Astrocyte (in vitro differentiated cells and primary cell): ENCODE data around the gene RGS4.

Experiments used
- EZH2 ChIP-seq: IDR thresholded peaks from 2 replicates; pipeline ENCODE4 v1.6.1; 2012; ENCODE audit warnings: mild to moderate bottlenecking, low read length, inconsistent platforms; ENCODE audit not compliant: insufficient read depth
- TF ChIP-seq, protein P1 (sequence below): IDR thresholded peaks from 2 replicates; pipeline ENCODE4 v1.5.1; 2011; ENCODE audit warnings: low read depth, mild to moderate bottlenecking, inconsistent platforms, low read length, moderate library complexity; ENCODE audit not compliant: insufficient read depth

DNA sequence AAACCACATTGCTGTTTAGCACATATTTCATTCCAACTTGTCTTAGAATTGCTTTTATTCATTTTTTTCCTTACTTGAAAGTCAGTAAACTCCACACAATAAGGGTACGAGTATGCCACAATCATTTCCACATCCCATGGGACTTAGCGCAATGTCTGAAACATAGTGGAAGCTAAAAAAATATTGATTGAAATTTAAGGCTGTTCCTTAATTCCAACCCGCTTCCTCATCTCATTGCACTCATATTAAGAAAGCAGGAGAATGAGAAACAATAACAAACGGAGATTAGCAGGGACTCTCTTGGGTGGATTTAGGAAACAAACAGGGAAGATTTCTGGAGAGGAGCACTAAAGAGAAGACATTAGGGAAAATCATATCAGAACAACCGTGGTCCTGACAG, 39.3 kb upstream of the RGS4 start:
- TF ChIP-seq, protein P1, sequence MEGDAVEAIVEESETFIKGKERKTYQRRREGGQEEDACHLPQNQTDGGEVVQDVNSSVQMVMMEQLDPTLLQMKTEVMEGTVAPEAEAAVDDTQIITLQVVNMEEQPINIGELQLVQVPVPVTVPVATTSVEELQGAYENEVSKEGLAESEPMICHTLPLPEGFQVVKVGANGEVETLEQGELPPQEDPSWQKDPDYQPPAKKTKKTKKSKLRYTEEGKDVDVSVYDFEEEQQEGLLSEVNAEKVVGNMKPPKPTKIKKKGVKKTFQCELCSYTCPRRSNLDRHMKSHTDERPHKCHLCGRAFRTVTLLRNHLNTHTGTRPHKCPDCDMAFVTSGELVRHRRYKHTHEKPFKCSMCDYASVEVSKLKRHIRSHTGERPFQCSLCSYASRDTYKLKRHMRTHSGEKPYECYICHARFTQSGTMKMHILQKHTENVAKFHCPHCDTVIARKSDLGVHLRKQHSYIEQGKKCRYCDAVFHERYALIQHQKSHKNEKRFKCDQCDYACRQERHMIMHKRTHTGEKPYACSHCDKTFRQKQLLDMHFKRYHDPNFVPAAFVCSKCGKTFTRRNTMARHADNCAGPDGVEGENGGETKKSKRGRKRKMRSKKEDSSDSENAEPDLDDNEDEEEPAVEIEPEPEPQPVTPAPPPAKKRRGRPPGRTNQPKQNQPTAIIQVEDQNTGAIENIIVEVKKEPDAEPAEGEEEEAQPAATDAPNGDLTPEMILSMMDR = no peak
- TF ChIP-seq EZH2 = no peak
